ENCODE measurements around the gene CFAP61.

CFAP61 gene

DNA sequence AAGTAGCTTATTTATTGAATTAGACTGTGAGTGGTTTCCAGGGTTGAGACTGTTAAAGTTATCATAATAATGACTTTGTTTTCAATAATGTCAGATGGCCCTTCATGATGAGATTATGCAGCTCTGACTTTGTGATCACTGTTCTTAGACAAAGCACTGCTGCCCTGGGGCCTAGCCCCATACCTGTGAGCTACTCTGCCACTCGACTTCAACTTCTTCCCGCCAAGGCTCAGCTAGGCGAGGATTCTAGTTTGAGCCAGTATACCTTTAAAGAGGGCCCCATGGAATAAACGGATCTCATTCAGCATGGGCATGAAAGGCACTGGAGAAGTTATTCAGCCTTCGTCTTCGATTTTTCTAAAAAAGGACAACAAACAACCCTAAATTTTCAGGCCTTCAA, 270.6 kb downstream of the CFAP61 start:
- TF ChIP-seq, protein P1, sequence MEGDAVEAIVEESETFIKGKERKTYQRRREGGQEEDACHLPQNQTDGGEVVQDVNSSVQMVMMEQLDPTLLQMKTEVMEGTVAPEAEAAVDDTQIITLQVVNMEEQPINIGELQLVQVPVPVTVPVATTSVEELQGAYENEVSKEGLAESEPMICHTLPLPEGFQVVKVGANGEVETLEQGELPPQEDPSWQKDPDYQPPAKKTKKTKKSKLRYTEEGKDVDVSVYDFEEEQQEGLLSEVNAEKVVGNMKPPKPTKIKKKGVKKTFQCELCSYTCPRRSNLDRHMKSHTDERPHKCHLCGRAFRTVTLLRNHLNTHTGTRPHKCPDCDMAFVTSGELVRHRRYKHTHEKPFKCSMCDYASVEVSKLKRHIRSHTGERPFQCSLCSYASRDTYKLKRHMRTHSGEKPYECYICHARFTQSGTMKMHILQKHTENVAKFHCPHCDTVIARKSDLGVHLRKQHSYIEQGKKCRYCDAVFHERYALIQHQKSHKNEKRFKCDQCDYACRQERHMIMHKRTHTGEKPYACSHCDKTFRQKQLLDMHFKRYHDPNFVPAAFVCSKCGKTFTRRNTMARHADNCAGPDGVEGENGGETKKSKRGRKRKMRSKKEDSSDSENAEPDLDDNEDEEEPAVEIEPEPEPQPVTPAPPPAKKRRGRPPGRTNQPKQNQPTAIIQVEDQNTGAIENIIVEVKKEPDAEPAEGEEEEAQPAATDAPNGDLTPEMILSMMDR (conservative IDR thresholded peaks at IDR 0.05; ENCODE audit: low read length), result no peak
- no peak for DNase-seq (ENCODE audit: low read depth)
- no peak overlapping the region for H3K4me3 ChIP-seq (ENCODE audit: low read length)

DNA sequence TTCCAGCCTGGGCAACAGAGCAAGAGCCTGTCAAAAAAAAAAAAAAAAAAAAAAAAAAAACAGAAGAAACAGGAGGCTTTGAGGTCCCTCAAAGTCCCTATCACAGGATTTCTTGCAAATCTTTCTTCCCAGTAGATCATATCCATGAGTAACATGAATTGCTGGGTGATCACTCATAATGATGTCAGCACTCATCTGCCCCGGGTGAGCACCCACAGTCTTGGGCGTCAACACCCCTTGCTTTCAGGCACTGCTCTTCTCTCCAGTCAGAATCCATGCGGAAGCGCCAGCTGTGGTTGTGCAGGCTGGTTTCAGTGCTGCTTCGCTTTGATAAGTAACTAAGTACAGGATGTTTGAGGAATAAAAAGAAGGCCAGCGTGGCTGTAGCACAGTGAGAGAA, 275.4 kb downstream of the CFAP61 start:
- DNase-seq (ENCODE audit: low read depth), result no peak

DNA sequence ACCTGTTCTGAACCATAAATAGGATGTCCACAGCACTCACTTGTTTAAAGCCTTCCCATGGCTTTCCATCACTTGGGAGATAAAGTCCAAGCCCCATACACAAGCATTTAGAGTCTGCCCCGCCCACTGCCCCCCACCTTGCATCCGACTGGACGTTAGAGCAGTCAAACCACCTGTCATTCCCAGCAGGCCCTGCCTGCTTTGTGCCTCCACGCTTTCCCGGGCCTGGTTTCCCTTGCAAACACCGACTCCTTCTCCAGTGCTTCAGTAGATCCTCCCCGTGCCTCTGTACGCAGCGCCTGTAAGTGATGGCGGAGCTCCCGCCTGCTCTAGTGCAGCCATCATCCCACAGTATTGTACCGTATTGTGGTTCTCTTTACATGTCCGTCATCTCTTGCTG, 277.2 kb downstream of the CFAP61 start:
- TF ChIP-seq, protein P1 (conservative IDR thresholded peaks at IDR 0.05; ENCODE audit: low read length), result no peak
- no peak overlapping the region for H3K4me3 ChIP-seq (ENCODE audit: low read length)

More for the DNA sequence above, 275.4 kb downstream of the CFAP61 start:
- H3K4me3 ChIP-seq (ENCODE audit: low read length), result no peak overlapping the region
- TF ChIP-seq, protein P1 (conservative IDR thresholded peaks at IDR 0.05; ENCODE audit: low read length), result no peak

DNA sequence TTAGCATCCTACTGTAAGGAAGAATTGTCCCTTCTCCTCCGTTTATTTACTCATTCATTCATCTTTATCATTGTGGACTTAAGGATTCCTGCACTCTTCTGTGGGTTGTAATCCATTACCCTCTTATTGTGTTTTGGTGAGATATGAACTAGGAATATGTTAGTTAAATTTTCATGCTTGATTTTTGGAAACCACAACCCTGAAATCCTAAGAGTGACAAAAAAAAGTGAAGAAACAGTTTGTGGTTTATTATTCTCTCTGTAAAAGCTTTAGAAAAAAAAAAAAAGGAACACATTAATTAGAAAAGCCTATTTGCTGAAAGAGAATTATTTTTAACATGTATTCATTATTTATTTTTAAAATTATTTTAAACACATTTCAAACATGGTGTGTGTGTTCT, 278.8 kb downstream of the CFAP61 start:
- TF ChIP-seq, protein P1 (conservative IDR thresholded peaks at IDR 0.05; ENCODE audit: low read length), result no peak
- DNase-seq (ENCODE audit: low read depth), result no peak
- H3K4me3 ChIP-seq (ENCODE audit: low read length), result no peak overlapping the region

More for the DNA sequence above, 277.2 kb downstream of the CFAP61 start:
- no peak for DNase-seq (ENCODE audit: low read depth)

DNA sequence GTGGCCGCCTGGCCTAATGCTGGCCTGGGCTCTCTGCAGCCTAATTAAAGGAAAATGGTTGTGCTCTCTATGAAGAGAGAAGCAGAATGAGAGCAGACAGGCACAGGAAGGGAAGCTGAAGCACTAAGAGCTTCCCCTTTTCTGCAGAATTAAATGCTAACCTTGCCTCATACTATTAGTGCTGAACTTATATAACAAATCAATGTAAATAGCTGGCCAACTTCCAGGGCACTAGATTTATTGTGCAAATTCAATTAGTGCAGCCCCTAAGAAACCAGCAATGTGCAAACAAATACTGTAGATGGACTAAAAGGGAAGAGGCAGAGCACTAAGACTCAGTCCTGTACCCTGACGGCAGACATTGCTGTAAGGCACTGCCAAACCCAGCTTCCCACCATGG, 279.5 kb downstream of the CFAP61 start:
- no peak overlapping the region for H3K4me3 ChIP-seq (ENCODE audit: low read length)
- DNase-seq (ENCODE audit: low read depth), result no peak
- TF ChIP-seq, protein P1 (conservative IDR thresholded peaks at IDR 0.05; ENCODE audit: low read length), result no peak

DNA sequence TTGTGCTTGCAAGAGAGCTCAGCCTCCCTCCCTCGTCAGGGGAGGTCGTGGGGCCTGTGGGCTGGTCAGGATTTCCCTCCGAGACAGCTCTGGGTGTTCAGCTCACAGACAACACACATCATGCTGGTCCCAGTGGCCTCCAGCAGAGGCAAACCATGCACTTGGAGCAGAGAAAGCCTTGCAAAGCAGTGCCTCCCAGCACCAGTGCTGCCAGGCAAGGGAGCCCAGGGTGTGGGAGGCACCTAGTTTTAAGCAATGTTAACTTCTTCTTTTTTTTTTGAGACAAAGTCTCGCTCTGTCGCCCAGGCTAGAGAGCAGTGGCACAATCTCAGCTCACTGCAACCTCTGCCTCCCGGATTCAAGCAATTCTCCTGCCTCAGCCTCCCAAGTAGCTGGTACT, 281.5 kb downstream of the CFAP61 start:
- DNase-seq (ENCODE audit: low read depth), result no peak
- TF ChIP-seq, protein P1 (conservative IDR thresholded peaks at IDR 0.05; ENCODE audit: low read length), result no peak
- H3K4me3 ChIP-seq (ENCODE audit: low read length), result no peak overlapping the region

DNA sequence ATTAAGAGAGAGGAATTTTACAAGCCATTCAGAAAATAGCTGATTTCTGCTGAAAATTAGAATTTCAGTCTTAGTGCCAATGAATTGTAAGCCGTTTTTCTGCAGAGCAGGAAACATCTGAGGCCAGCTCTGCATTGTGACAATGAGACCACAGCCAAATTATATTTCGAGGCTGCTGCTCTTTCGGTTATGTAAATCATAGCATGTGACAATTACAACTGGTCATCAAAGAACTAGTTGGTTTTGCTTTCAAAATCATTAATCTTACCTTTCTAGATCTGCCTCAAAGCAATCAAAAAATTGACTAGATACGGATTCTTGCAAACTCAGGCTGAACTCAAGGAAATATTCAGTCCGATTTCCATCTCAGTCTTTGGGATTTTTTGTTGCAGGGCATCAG, 282.2 kb downstream of the CFAP61 start:
- TF ChIP-seq, protein P1 (conservative IDR thresholded peaks at IDR 0.05; ENCODE audit: low read length), result no peak
- no peak overlapping the region for H3K4me3 ChIP-seq (ENCODE audit: low read length)
- DNase-seq (ENCODE audit: low read depth), result no peak

Measured in AG10803 (cell line).